ENCODE data around the gene PLXDC1.

GRCh38 chr17:39173526-39174274, 22.3 kb upstream of the PLXDC1 start:
- no peak for TF ChIP-seq EZH2 (IDR thresholded peaks at IDR 0.05)
- TF ChIP-seq CTCF (IDR thresholded peaks at IDR 0.05), result no peak
- TF ChIP-seq EZH2phosphoT487 (IDR thresholded peaks at IDR 0.05), result no peak

All from neural progenitor cell (in vitro differentiated cells).